ENCODE results near the gene C1orf53.

DNA sequence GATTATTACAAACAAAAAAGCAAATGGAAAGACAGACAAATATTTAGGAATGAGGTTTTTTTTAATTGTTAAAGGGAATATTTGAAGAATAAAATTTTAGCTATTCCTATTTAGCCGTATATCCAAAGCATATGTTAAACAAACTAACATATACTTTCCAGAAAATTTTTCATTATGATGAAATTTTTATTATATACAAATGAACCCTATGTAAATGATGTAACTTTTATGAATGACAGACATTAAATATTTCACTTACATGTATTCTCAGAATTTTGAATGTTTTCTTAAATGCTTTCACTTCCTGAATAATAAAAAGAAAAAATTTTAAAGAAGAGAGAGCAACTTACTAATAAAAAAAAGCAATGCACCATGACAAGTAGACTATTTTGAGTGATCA, 30.6 kb downstream of the C1orf53 start:
- TF ChIP-seq, protein P1, sequence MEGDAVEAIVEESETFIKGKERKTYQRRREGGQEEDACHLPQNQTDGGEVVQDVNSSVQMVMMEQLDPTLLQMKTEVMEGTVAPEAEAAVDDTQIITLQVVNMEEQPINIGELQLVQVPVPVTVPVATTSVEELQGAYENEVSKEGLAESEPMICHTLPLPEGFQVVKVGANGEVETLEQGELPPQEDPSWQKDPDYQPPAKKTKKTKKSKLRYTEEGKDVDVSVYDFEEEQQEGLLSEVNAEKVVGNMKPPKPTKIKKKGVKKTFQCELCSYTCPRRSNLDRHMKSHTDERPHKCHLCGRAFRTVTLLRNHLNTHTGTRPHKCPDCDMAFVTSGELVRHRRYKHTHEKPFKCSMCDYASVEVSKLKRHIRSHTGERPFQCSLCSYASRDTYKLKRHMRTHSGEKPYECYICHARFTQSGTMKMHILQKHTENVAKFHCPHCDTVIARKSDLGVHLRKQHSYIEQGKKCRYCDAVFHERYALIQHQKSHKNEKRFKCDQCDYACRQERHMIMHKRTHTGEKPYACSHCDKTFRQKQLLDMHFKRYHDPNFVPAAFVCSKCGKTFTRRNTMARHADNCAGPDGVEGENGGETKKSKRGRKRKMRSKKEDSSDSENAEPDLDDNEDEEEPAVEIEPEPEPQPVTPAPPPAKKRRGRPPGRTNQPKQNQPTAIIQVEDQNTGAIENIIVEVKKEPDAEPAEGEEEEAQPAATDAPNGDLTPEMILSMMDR (conservative IDR thresholded peaks at IDR 0.05; ENCODE audit: low read depth, low read length), result no peak
- no peak for TF ChIP-seq EZH2 (IDR thresholded peaks at IDR 0.05; ENCODE audit: borderline replicate concordance, low read depth, low read length, poor library complexity, severe bottlenecking)
